Right kidney (tissue), 9 donors: ENCODE measurements around the gene MLX.

Experiments used
- DNase-seq: peaks from one replicate; pipeline ENCODE4 v3.0.0-alpha.2; 2016
- long read RNA-seq, 8 donors: transcript quantifications; one replicate each; lab custom pipeline, GENCODE V29; 2026

MLX gene, protein sequence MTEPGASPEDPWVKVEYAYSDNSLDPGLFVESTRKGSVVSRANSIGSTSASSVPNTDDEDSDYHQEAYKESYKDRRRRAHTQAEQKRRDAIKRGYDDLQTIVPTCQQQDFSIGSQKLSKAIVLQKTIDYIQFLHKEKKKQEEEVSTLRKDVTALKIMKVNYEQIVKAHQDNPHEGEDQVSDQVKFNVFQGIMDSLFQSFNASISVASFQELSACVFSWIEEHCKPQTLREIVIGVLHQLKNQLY
- long read RNA-seq, donor 1, transcript MLX-203 (8 exons, 2,428 nt): major isoform, 16 of 28 reads
- long read RNA-seq, donor 1, partial matches to known transcripts: 11 of 28 reads
- long read RNA-seq, donor 1, other reads (novel, unspliced or antisense): 0 of 28 reads
- long read RNA-seq, donor 2, transcript MLX-203 (8 exons, 2,428 nt): major isoform, 5 of 26 reads
- long read RNA-seq, donor 2, partial matches to known transcripts: 18 of 26 reads
- long read RNA-seq, donor 2, other reads (novel, unspliced or antisense): 0 of 26 reads
- long read RNA-seq, donor 3, transcript MLX-203 (8 exons, 2,428 nt): major isoform, 8 of 12 reads
- long read RNA-seq, donor 3, partial matches to known transcripts: 0 of 12 reads
- long read RNA-seq, donor 3, other reads (novel, unspliced or antisense): 0 of 12 reads
- long read RNA-seq, donor 4, transcript MLX-203 (8 exons, 2,428 nt): major isoform, 9 of 23 reads
- long read RNA-seq, donor 4, partial matches to known transcripts: 11 of 23 reads
- long read RNA-seq, donor 4, other reads (novel, unspliced or antisense): 0 of 23 reads
- long read RNA-seq, donor 5, transcript MLX-203 (8 exons, 2,428 nt): major isoform, 11 of 13 reads
- long read RNA-seq, donor 5, partial matches to known transcripts: 0 of 13 reads
- long read RNA-seq, donor 5, other reads (novel, unspliced or antisense): 0 of 13 reads
- long read RNA-seq, donor 6, transcript MLX-203 (8 exons, 2,428 nt): major isoform, 13 of 16 reads
- long read RNA-seq, donor 6, partial matches to known transcripts: 0 of 16 reads
- long read RNA-seq, donor 6, other reads (novel, unspliced or antisense): 0 of 16 reads
- long read RNA-seq, donor 7: 0 reads
- long read RNA-seq, donor 8, transcript MLX-203 (8 exons, 2,428 nt): major isoform, 15 of 18 reads
- long read RNA-seq, donor 8, partial matches to known transcripts: 0 of 18 reads
- long read RNA-seq, donor 8, other reads (novel, unspliced or antisense): 0 of 18 reads

DNA sequence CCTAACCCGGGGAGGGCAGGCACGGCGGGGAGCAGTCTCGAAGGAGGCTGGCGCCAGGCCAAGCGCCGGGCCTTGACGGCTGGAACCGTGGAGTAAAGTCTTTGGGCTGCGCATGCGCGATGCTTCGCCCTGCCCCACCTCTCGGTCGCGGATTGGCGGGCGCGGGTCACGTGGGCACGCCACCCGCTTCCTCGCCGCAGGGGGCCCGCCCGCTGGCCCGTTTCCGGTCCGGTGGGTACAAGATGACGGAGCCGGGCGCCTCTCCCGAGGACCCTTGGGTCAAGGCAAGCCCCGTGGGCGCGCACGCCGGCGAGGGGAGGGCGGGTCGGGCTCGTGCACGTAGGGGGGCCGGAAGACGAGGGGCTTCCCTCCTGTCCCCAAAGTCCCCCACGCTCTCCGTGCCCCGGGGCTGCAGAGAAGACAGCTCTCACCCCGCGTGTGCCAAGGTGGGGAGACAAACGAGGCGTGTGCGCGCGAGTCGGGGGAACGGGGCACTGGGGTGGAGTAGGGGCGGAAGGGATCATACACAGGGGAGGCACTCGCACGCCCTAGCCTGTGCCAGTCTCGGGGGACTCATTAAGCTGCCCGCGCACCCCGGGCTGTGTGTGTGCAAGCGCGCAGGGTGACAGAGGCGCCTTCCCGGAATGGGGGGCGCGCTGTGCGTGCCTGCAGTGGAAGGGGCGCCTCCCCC, at the start of gene MLX:
TSS of gene MLX (plus strand) at position 218 of the 691 bp plus-strand sequence. CDS start at position 243, 25 bp downstream.
- peak; percentile 94 for DNase-seq

DNA sequence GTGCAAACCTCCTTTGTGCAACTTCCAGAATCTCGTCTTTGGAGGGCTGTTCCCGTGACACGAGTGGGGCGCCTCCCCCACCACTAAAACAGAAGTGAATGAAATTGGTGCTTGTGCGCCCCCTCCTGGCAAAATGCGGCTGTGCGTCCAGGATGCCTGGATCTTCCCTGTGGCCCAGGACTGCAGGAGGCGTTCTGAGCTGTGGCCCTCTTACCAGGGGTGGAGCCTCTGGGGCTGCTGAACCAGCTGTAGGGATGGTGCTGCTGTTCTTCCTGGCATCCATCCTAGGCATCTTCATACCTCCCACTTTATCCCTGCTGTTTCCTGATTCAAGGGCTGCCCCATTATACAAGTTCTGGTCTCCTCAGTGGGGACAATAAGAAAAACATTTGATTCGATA, 49.4 kb upstream of the MLX start:
- DNase-seq: peak; percentile 65

DNA sequence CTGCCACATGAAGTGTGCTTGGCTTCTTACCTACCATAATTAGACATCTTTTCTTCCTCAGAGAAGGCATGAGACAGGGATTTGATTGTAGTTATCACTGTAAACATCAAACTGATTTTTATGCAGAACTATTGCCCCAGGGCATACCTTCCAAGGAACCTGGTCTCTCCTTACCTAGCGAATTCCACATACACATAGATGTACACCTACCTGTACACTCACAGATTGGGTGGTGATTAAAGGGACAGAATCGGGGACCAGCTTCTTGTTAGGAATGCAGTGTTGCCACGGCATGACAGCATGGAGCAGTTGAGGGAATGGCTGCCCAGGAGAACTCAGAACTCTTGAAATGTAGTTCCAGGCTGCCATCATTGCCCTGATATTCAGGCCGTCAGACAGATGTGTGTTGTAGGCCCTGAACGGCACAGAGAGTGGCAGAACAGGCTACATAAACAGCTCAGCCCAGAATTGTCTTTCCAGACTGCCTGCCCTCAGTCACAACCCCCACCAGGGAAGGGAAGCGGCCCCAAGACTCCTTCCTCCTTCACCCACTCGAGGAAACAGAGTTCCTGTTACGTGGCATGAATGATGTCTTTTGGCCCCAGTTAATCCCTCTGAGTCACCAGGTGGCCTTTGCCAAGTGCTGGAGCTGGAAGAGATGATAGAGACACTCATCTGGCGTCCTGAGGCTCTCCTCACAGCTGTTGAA, 48.7 kb upstream of the MLX start:
- no peak for DNase-seq

DNA sequence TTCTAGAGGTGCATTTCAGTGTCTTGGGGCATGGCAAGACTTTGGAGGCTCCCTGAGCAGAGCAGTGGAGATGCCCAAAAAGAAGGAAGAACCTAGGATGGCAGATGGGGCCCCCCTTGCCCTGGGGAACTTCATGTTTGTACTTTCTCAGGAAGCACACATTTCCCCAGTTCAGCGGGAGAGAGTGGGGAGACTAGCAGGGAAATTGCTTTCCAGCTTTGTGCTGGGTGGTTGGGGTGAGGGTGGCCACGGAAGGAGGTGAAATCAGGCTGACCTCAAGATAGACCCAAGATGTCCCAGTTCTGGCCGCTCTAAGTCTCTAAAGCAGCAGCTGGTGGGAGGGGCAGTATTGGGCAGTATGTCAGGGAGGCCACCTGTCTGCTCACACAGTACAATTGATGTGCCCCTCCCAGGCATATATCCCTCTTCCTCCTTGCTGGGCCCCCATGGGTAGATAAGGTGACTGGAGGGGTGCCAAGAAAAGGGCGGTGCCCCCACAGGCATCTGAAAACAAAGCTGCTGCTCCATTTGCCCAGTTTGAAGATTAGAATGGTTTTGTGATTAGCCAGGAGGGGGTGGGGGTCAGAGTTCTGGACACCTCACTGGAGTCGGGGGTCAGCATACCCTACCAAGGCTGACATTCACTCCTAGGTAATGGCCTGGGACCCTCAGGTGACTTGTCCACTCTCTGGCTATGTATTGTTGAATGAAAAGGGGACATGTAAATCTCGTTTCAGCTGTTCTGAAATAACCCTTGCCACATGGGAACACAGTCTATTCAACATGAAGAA, 48.0 kb upstream of the MLX start:
- no peak for DNase-seq

DNA sequence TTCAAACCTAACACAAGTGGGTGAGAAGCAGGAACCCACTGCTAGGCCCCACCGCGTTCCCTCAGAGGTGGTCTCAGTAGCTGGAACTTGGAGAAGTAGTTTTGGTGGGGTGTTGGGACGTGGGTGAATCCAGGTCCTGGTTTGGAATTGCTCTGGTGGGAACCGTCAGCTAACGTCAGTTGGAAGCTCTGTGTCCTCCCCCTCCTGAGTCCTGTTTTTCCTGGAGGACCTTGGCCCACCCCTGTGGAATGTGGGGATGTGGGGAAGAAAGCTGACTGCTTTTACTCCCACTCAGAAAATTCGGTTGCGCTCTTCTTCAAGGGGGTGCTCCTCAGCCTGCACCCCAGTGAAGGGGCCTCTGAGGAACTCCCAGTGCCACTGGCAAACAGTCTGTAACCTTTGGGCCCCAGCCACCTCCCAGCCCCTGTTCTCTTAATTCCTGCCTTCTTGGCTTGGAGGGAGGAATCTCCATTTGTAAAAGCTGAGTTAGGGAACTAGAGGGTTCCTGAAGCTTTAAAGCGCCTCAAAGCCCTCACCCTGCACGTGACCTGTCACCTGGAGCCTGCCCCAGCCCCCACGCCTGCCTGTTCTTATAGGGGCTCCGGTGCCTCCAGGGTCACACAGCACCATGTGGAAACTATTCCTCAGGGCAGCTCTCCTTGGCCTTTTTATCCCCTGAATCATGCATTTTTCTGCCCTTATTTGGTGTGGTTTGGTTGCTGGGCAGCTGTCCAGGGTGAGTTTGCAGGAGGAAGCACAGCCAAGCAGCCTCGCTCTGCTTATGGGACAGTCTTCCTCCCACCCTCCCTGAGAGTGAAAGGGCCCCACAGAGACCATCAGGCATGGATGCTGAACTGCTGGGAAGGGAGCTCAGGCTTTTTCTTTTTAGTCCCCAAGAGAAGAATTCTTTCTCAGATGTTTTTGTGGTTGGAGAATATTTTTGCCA, 47.1 kb upstream of the MLX start:
- peak; percentile 83 for DNase-seq

DNA sequence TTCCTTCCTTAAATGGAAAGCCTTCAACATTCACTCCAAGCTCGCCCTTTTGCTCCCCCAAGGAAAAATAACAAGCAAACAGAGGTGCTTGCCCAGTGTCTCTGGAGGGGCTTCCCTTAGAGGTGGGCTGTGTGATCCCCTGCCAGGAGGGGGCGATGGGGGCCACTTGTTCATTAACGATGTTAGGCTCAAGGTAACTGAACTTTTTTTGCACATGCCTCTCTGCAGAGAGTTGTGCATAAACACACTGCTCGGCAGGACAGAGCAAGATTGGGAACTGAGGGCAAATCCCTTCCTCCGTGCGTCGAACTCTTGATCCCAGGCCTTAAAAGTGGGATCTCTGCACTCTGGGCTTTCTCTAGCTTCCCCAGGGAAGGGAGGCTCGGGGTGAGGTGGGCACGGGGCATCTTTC, 46.4 kb upstream of the MLX start:
- no peak for DNase-seq

DNA sequence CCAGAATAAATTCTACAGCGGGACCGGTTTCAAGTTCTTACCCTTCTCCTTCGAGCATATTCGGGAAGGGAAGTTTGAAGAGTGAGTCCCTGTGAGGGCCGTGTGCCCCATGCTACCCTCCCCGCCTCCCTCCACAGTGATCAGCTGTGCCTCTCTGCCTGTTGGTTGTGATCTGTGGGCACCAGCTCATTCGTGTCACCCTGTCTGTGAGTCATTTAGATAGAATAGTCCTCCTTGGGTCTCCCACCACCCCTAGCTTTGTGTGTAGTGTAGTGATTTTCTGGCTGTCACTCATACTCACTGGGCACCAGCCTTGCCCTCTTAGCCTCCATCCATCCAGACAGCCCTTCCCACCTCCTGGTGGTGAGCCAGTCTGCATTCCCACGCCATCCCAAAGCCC, 45.9 kb upstream of the MLX start:
- DNase-seq: no peak

DNA sequence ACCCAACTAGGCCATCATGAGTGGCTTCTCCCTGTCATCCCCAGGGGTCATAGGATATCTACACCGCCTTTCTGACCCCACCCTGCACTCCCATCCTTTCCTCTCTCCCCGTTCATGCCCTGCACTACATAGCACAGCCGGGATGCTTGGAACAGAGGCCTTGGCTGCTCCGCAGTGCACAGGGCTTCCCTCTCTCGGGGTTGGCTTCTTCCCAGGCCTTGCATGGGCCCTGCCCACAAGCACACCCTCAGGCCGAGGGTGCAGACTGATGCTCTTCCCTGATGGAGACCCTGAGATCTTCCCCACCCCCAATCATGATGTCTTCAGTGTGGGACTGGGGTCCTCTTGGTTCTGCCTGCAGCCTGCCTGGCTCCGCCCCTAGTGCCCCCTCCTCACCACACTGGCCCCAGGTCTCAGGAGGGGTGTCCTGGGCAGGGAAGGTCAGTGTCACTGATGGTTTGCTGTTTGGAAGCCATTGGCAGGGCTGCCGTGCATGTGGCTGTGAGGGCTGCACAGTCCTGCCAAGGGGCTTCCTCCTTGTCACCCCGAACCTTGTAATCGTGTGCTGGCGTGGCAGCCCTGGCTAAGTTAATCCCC, 45.1 kb upstream of the MLX start:
- no peak for DNase-seq

DNA sequence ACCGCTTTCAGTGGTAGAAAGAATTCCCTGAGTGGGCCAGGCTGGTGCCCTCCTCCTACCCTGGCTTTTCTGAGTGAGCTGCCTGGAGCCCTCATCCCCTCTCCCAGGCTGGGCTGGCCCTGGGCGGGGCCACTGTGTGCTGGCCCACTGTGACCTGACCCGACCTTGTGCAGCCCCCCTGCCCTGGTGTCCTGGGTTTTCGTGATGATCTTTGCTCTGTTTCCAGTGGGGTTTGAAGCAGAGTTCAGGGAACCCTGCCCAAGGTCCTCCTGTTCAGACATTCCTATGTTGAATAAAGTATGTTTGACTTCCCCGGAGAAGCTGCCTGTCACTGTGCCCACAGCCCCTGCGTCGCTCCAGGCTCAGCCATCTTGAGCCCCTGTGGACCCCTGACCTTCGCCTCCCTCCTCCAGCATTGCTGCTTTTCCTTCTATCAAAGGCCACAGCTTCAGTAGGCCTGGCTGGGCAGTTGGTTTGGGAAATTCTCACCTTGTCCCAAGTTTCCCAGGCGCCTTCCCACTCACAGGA, 44.6 kb upstream of the MLX start:
- DNase-seq: no peak

DNA sequence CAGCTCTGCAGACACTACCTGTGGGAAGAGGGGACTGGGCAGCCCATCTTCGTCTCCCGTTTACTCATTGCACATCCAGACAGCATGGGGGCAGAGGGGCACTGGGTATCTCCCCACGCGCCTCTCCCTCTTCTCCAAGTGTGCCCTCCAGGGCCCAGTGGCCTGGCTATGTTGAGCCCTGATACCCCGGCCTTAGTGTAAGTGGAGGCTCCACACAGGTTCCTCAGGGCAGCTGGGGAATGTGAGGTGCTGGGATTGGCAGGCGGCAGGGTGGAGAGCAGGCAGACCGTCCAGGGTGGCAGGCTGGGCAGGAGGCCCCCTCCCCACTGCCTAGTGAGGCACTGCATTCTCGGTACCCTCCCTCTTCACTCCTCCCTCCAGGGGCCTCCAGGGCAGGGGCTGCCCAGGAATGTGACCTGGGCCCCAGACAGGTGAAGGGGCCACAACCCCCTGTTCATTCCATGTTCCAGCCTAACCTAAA, 44.1 kb upstream of the MLX start:
- no peak for DNase-seq

DNA sequence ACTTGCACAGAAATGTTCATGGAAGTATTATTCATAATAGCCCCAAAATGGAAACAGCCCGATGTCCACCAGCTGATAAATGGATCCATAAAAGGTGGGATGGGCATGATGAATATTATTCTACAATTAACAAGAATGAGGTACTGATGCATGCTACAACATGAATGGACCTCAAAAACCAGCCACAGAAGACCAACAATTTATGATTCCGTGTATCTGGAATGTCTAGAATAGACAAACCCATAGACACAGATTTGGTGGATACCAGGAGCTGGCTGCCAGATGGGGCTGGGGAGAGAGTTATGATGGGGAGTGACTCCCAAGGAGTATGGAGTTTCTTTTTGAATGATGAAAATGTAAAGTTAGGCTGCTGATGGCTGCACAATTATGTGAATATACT, 41.7 kb upstream of the MLX start:
- no peak for DNase-seq

DNA sequence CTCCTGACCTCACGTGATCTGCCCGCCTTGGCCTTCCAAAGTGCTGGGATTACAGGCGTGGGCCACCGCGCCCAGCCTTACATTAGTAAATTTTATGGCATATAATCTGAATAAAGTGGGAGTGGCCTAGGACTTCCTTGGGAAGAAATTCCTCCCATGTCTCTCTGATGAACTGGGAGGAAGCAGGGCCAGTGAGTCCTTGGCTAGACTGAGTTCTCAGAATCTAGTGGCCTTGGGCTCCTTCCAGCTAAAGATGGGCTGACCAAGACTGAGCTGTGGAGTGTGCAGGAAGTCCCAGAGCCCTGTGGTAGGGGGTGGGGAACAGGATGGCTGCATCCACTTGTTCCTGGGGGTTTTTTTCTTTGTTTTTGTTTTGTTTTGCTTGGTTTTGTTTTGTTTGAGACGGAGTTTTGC, 40.9 kb upstream of the MLX start:
- no peak for DNase-seq

DNA sequence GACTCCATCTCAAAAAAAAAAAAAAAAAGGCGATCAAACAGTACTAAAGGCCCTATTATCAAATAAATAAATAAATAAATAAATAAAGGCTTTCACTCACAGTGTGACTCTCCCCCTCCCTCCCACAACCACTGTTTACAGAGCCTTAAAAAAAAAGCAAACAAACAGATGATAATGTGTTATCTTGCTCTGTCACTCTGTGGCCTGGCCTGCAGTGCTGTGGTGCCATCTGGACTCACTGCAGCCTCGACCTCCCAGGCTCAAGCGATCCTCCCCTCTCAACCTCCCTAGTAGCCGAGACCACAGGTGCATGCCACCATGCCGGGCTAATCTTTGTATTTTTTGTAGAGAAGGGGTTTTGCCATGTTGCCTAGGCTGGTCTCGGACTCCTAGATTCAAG, 39.0 kb upstream of the MLX start:
- no peak for DNase-seq

DNA sequence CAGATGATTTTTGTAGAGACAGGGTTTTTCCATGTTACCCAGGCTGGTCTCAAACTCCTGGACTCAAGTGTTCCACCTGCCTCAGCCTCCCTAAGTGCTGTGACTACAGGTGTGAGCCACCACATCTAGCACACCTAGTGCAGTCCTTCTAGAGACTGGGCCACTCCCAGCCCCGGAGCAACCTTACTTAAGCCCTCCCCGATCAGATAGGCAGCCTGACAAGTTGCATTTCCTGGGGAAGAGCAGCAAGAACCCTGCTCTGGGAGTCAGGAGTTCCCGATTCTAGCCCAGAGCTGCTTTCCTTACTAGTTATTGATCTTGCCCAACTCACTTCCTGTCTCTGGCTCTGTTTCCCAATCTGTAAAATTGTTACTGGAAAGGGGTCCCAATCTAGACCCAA, 37.8 kb upstream of the MLX start:
- no peak for DNase-seq

DNA sequence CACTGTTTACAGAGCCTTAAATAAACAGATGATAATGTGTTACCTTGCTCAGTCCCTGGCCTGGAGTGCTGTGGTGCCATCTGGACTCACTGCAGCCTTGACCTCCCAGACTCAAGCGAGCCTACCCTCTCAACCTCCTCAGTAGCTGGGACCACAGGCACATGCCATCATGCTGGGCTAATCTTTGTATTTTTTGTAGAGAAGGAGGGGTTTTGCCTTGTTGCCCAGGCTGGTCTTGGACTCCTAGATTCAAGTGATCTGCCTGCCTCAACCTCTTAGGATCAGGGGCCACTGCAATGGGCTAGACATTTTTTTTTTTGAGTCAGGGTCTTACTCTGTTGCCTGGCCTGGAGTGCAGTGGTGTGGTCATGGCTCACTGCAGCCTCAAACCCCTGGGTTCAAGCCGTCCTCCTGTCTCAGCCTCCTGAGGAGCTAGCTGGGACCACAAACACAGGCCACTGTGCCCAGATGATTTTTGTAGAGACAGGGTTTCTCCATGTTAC, 35.9 kb upstream of the MLX start:
- DNase-seq: no peak

DNA sequence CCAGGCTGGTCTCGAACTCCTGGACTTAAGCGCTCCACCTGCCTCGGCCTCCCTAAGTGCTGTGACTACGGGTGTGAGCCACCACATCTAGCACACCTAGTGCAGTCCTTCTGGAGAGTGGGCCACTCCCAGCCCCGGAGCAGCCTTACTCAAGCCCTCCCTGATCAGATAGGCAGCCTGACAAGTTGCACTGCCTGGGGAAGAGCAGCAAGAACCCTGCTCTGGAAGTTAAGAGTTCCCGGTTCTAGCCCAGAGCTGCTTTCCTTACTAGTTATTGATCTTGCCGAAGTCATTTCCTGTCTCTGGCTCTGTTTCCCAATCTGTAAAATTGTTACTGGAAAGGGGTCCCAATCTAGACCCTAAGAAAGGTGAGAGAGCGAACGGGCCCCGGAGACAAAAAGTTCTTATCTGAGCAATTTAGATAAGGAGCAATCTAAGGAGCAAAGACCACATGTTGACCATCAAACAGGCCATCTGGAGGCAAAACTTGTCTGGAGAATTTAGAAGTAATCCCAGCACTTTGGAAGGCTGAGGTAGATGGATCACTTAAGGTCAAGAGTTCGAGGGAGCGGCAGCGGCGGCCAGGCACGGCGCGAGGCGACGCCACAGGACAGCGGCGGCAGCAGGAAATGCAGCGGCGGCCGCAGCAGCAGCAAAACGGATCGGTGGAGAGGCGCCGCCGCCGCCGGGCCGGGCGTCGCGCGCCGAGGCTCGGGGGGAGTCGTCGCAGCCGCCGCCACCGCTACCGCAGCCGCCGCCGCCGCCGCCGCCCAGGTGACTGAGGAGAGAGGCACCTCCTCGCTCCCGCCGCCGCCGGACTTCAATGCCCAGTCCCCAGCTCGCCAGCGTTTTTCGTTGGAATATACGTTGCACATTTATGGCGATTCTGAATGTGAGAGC, 35.2 kb upstream of the MLX start:
- DNase-seq: peak; percentile 70
